ENCODE data around the gene STAG3.

DNA sequence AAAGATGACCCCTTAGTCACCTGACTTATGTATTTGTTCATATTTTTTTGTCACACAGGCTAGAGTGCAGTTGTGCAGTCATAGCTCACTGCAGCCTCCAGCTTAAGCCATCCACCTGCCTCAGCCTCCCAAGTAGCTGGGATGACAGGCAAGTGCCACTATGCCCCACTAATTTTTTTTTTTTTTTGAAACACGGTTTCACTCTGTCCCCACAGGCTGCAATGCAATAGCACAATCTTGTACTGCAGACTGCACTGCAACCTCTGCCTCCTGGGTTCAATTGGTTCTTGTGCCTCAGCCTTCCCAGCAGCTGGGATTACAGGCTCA, 49.1 kb upstream of the STAG3 start:
- TF ChIP-seq ARNTL (CRISPR knock-in tag; IDR thresholded peaks at IDR 0.05; ENCODE audit: borderline replicate concordance, low read depth): no peak
- no peak for TF ChIP-seq BACH2 (CRISPR knock-in tag; IDR thresholded peaks at IDR 0.05; ENCODE audit: borderline replicate concordance)
- TF ChIP-seq, protein P1, sequence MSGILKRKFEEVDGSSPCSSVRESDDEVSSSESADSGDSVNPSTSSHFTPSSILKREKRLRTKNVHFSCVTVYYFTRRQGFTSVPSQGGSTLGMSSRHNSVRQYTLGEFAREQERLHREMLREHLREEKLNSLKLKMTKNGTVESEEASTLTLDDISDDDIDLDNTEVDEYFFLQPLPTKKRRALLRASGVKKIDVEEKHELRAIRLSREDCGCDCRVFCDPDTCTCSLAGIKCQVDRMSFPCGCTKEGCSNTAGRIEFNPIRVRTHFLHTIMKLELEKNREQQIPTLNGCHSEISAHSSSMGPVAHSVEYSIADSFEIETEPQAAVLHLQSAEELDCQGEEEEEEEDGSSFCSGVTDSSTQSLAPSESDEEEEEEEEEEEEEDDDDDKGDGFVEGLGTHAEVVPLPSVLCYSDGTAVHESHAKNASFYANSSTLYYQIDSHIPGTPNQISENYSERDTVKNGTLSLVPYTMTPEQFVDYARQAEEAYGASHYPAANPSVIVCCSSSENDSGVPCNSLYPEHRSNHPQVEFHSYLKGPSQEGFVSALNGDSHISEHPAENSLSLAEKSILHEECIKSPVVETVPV (CRISPR knock-in tag; IDR thresholded peaks at IDR 0.05): no peak
- TF ChIP-seq, protein P2, sequence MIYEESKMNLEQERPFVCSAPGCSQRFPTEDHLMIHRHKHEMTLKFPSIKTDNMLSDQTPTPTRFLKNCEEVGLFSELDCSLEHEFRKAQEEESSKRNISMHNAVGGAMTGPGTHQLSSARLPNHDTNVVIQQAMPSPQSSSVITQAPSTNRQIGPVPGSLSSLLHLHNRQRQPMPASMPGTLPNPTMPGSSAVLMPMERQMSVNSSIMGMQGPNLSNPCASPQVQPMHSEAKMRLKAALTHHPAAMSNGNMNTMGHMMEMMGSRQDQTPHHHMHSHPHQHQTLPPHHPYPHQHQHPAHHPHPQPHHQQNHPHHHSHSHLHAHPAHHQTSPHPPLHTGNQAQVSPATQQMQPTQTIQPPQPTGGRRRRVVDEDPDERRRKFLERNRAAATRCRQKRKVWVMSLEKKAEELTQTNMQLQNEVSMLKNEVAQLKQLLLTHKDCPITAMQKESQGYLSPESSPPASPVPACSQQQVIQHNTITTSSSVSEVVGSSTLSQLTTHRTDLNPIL (CRISPR knock-in tag; IDR thresholded peaks at IDR 0.05; ENCODE audit: low read depth): no peak
- TF ChIP-seq ZNF565 (CRISPR knock-in tag; conservative IDR thresholded peaks at IDR 0.05; ENCODE audit: low read depth): no peak
- TF ChIP-seq ZFP3 (CRISPR knock-in tag; IDR thresholded peaks at IDR 0.05): no peak
- TF ChIP-seq PPARA (CRISPR knock-in tag; IDR thresholded peaks at IDR 0.05; ENCODE audit: borderline replicate concordance): no peak
- TF ChIP-seq SNAI2 (CRISPR knock-in tag; IDR thresholded peaks at IDR 0.05): no peak
- TF ChIP-seq, protein P3, sequence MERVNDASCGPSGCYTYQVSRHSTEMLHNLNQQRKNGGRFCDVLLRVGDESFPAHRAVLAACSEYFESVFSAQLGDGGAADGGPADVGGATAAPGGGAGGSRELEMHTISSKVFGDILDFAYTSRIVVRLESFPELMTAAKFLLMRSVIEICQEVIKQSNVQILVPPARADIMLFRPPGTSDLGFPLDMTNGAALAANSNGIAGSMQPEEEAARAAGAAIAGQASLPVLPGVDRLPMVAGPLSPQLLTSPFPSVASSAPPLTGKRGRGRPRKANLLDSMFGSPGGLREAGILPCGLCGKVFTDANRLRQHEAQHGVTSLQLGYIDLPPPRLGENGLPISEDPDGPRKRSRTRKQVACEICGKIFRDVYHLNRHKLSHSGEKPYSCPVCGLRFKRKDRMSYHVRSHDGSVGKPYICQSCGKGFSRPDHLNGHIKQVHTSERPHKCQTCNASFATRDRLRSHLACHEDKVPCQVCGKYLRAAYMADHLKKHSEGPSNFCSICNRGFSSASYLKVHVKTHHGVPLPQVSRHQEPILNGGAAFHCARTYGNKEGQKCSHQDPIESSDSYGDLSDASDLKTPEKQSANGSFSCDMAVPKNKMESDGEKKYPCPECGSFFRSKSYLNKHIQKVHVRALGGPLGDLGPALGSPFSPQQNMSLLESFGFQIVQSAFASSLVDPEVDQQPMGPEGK (CRISPR knock-in tag; IDR thresholded peaks at IDR 0.05; ENCODE audit: borderline replicate concordance): no peak
